Mammary epithelial cell (primary cell): ENCODE results near the gene CDK15.

Source experiments
- EZH2 ChIP-seq: IDR thresholded peaks from 2 replicates; pipeline ENCODE4 v1.6.1; 2012; ENCODE audit warnings: low read length, inconsistent platforms, borderline replicate concordance
- TF ChIP-seq, protein P1 (sequence below), 2 donors: IDR thresholded peaks in 1 of 2; conservative IDR thresholded peaks in 1 of 2; 2 replicates each; pipeline ENCODE4 v1.5.1; 2011 to 2012; ENCODE audit warnings: inconsistent platforms in 2 of 2, low read length in 2 of 2, mild to moderate bottlenecking in 2 of 2, control low read depth in 1 of 2, low read depth in 1 of 2; ENCODE audit not compliant: insufficient read depth in 1 of 2; ENCODE audit errors: extremely low read depth in 1 of 2

DNA sequence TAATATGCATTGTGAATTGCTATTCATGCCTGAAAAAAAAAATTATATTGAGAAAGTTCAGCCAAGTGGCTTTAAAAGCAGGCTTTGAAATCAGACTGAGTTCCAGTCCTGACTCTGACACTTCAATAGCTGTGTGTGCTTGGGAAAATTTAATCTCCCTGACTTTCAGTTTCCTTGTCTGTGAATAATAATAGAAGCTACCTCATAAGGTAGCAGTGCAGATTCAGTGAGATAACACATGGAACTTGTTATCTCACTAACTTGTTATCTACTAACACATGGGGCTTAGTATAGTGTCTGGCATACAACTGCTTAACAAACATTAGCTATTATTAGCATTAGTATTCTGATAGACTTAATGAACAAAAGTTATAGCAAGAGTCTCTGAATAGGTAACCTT lies 40.5 kb upstream of the CDK15 start:
- TF ChIP-seq, protein P1, sequence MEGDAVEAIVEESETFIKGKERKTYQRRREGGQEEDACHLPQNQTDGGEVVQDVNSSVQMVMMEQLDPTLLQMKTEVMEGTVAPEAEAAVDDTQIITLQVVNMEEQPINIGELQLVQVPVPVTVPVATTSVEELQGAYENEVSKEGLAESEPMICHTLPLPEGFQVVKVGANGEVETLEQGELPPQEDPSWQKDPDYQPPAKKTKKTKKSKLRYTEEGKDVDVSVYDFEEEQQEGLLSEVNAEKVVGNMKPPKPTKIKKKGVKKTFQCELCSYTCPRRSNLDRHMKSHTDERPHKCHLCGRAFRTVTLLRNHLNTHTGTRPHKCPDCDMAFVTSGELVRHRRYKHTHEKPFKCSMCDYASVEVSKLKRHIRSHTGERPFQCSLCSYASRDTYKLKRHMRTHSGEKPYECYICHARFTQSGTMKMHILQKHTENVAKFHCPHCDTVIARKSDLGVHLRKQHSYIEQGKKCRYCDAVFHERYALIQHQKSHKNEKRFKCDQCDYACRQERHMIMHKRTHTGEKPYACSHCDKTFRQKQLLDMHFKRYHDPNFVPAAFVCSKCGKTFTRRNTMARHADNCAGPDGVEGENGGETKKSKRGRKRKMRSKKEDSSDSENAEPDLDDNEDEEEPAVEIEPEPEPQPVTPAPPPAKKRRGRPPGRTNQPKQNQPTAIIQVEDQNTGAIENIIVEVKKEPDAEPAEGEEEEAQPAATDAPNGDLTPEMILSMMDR (conservative IDR thresholded peaks at IDR 0.05 in 1 of 2, IDR thresholded peaks at IDR 0.05 in 1 of 2; ENCODE audit: extremely low read depth in 1 of 2, insufficient read depth in 1 of 2, low read depth in 1 of 2, low read length in 2 of 2) = no peak
- TF ChIP-seq EZH2 = no peak
